HCT116 (cell line): ENCODE data around the gene VDAC2. TPM values are rescaled to one million over a fixed set of nuclear protein-coding genes. Genes with fewer than 3 reads are reported as not detected.
"Not testable (repeated sequence)": the region's sequence is repeated elsewhere in the genome, so short reads cannot be mapped to it uniquely, and the experiment has no call there.

Source experiments
- ATAC-seq: fragments of 200-7000 bp; cut with Tn5 transposase; 2 replicates; pipeline ENCODE4 v1.9.1; 2020; ENCODE audit warnings: mild to moderate bottlenecking, moderate library complexity
- BruUV-seq: library from RNA; stranded (reverse); fragments of 400-500 nt; replicated peaks from 2 replicates; lab custom pipeline; 2021; lab: Mats Ljungman, UMichigan
- CTCF ChIA-PET: fragments of 300-600 bp; sonication (Branson Sonifier 250); formaldehyde crosslinking; loops from one replicate; lab custom pipeline; 2021; ENCODE audit warnings: antibody characterized with exemption; lab: Charles Lee
- POLR2A ChIA-PET: fragments of 300-600, 350-600 bp; sonication (Branson Sonifier 250); formaldehyde crosslinking; loops from one replicate; lab custom pipeline; 2021; ENCODE audit warnings: antibody characterized with exemption; lab: Charles Lee
- RAD21 ChIA-PET, 2 experiments: fragments of 300-600 bp; sonication (Branson Sonifier 250); formaldehyde crosslinking; loops; one replicate each; lab custom pipeline; 2023; ENCODE audit warnings: low total read pairs in 2 of 2; ENCODE audit not compliant: uncharacterized antibody in 2 of 2, unreplicated experiment in 2 of 2, low non-redundant PET in 1 of 2; lab: Charles Lee
- DNase-seq: peaks from one replicate; pipeline ENCODE4 v3.0.0-alpha.2; 2010; ENCODE audit warnings: low read depth, low spot score
- H2AFZ ChIP-seq: fragments of 200-600 bp; shearing (Covaris generic), sonication (generic); 2 replicates; pipeline ENCODE4 v1.6.1; 2017; ENCODE audit warnings: low read depth, mixed run types, mixed read lengths, antibody characterized with exemption, low read length; ENCODE audit not compliant: poor library complexity, severe bottlenecking
- H3K27ac ChIP-seq: 2 replicates; pipeline ENCODE4 v1.5.1; 2012; ENCODE audit warnings: low read depth, low read length
- H3K27me3 ChIP-seq: fragments of 200-600 bp; sonication (generic); 2 replicates; pipeline ENCODE4 v1.6.1; 2016; ENCODE audit warnings: mixed run types, low read length, mixed read lengths; ENCODE audit not compliant: insufficient read depth
- H3K36me3 ChIP-seq, 2 experiments: fragments of 200-500 bp in 1 of 2; fragments of 200-600 bp in 1 of 2; sonication (Bioruptor generic) in 1 of 2; sonication (generic) in 1 of 2; 2 replicates each; pipeline versions ENCODE4 v1.5.1 to v1.6.1; 2014 to 2016; ENCODE audit warnings: low read length in 2 of 2, inconsistent platforms in 1 of 2, mixed read lengths in 1 of 2, mixed run types in 1 of 2; ENCODE audit not compliant: insufficient read depth in 2 of 2, control insufficient read depth in 1 of 2
- H3K4me1 ChIP-seq, 2 experiments: fragments of 200-600 bp in 1 of 2; sonication (generic) in 1 of 2; 2 replicates each; pipeline versions ENCODE4 v1.5.1 to v1.6.1; 2012 to 2017; ENCODE audit warnings: low read length in 2 of 2, inconsistent platforms in 1 of 2, mild to moderate bottlenecking in 1 of 2, mixed read lengths in 1 of 2, mixed run types in 1 of 2, moderate library complexity in 1 of 2; ENCODE audit not compliant: insufficient read depth in 2 of 2, control insufficient read depth in 1 of 2
- H3K4me2 ChIP-seq: fragments of 200-600 bp; sonication (generic); 2 replicates; pipeline ENCODE4 v1.6.1; 2017; ENCODE audit warnings: mixed run types, low read length, mixed read lengths
- H3K4me3 ChIP-seq, 2 experiments: fragments of 200-600 bp in 1 of 2; sonication (generic) in 1 of 2; replicated peaks in 1 of 2; 2 replicates each; pipeline ENCODE4 v1.5.1; 2011 to 2016; ENCODE audit warnings: low read length in 2 of 2, control low read depth in 1 of 2, low read depth in 1 of 2, mild to moderate bottlenecking in 1 of 2, mixed read lengths in 1 of 2, mixed run types in 1 of 2
- H3K79me2 ChIP-seq: fragments of 200-600 bp; sonication (generic); 2 replicates; pipeline ENCODE4 v1.6.1; 2017; ENCODE audit warnings: mild to moderate bottlenecking, mixed run types, low read length, moderate library complexity, mixed read lengths; ENCODE audit not compliant: insufficient read depth
- H3K9ac ChIP-seq: fragments of 200-600 bp; sonication (generic); 2 replicates; pipeline ENCODE4 v1.6.1; 2016; ENCODE audit warnings: low read length, mixed read lengths
- H3K9me2 ChIP-seq: fragments of 200-600 bp; sonication (generic), shearing (Covaris generic); 2 replicates; pipeline ENCODE4 v1.6.1; 2017; ENCODE audit warnings: mixed run types, mild to moderate bottlenecking, moderate library complexity; ENCODE audit not compliant: insufficient read depth
- H3K9me3 ChIP-seq, 2 experiments: fragments of 200-500 bp in 1 of 2; fragments of 200-600 bp in 1 of 2; sonication (Bioruptor generic) in 1 of 2; sonication (generic) in 1 of 2; 2 replicates each; pipeline ENCODE4 v1.6.1; 2014 to 2017; ENCODE audit warnings: low read length in 2 of 2, mixed read lengths in 2 of 2, inconsistent platforms in 1 of 2, low read depth in 1 of 2, mild to moderate bottlenecking in 1 of 2, mixed run types in 1 of 2, moderate library complexity in 1 of 2; ENCODE audit not compliant: control insufficient read depth in 1 of 2, insufficient read depth in 1 of 2
- H4K20me1 ChIP-seq: fragments of 200-600 bp; sonication (generic), shearing (Covaris generic); 2 replicates; pipeline ENCODE4 v1.6.1; 2017; ENCODE audit warnings: mixed run types, mild to moderate bottlenecking, moderate library complexity; ENCODE audit not compliant: insufficient read depth
- CBX3 ChIP-seq: IDR thresholded peaks from 2 replicates; pipeline ENCODE4 v1.6.1; 2012; ENCODE audit warnings: low read depth
- CEBPB ChIP-seq: IDR thresholded peaks from 2 replicates; pipeline ENCODE4 v1.6.1; 2012; ENCODE audit warnings: low read depth
- EGR1 ChIP-seq: IDR thresholded peaks from 2 replicates; pipeline ENCODE4 v1.6.1; 2012; ENCODE audit warnings: low read depth
- ELF1 ChIP-seq: IDR thresholded peaks from 2 replicates; pipeline ENCODE4 v1.6.1; 2012; ENCODE audit warnings: low read depth, borderline replicate concordance
- EZH2 ChIP-seq: fragments of 200-600 bp; sonication (generic); IDR thresholded peaks from 2 replicates; pipeline ENCODE4 v1.6.1; 2017; ENCODE audit warnings: antibody characterized with exemption, mixed run types
- EZH2phosphoT487 ChIP-seq: fragments of 200-600 bp; IDR thresholded peaks from 2 replicates; pipeline ENCODE4 v1.6.1; 2018; ENCODE audit warnings: antibody characterized with exemption, borderline replicate concordance
- FOSL1 ChIP-seq: IDR thresholded peaks from 2 replicates; pipeline ENCODE4 v1.6.1; 2012; ENCODE audit warnings: low read depth
- JUND ChIP-seq: IDR thresholded peaks from 2 replicates; pipeline ENCODE4 v1.6.1; 2012
- POLR2A ChIP-seq: IDR thresholded peaks from 2 replicates; pipeline ENCODE4 v1.7.0; 2011; ENCODE audit warnings: borderline replicate concordance; ENCODE audit not compliant: insufficient read depth, insufficient read length; ENCODE audit errors: extremely low read depth
- RAD21 ChIP-seq: IDR thresholded peaks from 2 replicates; pipeline ENCODE4 v1.6.1; 2012; ENCODE audit warnings: low read depth, mild to moderate bottlenecking
- SIN3A ChIP-seq: IDR thresholded peaks from 2 replicates; pipeline ENCODE4 v1.6.1; 2012; ENCODE audit warnings: low read depth
- SP1 ChIP-seq: IDR thresholded peaks from 2 replicates; pipeline ENCODE4 v1.6.1; 2012; ENCODE audit warnings: low read depth
- TCF7L2 ChIP-seq: IDR thresholded peaks from 2 replicates; pipeline ENCODE4 v1.7.0; 2011; ENCODE audit warnings: borderline replicate concordance, inconsistent platforms; ENCODE audit not compliant: insufficient read depth, insufficient read length; ENCODE audit errors: extremely low read depth
- ZFX ChIP-seq: fragments of 450-650 bp; IDR thresholded peaks from 2 replicates; pipeline ENCODE4 v1.6.1; 2017
- ZNF274 ChIP-seq: fragments of 200-500 bp; sonication (Bioruptor generic); IDR thresholded peaks from 2 replicates; pipeline ENCODE4 v1.6.1; 2014; ENCODE audit warnings: mild to moderate bottlenecking, low read depth, low read length, inconsistent platforms
- intact Hi-C: fragments of 100-400 bp; cut with micrococcal nuclease; formaldehyde crosslinking; loops from 2 replicates; pipeline ENCODE4 v1.10.0; 2022
- total RNA-seq: library from RNA; stranded (reverse); gene quantifications from one replicate; pipeline ENCODE4 v1.2.1, GENCODE V29; 2021; ENCODE audit not compliant: unreplicated experiment
- TF ChIP-seq, protein P1 (sequence below): IDR thresholded peaks from 2 replicates; pipeline ENCODE4 v1.6.1; 2012
- TF ChIP-seq, protein P2 (sequence below): IDR thresholded peaks from 2 replicates; pipeline ENCODE4 v1.6.1; 2012

VDAC2 gene
- total RNA-seq, 1 experiment from 2014 or later: 289 TPM

DNA sequence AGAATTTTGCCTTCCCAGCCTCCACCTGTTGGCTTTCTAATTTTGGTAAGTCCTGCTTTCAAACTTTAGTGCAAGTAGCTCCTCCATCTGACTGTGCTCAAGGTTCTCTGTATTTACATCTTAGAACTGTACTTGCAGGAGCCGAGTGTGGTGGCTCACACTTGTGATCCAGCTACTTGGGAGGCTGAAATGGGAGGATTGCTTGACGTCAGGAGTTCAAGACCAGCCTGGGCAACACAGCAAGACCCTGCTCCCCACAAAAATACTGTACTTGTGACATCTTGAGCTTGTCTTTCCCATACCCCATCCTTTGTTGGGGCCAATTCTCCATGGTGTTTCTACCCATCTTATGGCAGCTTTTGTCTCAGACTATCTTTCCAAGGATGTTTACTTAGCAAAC lies 4.7 kb upstream of the VDAC2 start:
- Histone ChIP-seq H3K4me2 (no peak overlapping the region), H3K4me1 (peaks cover 15 to 65% of the 10 kb centered on the region in 2 experiments), H4K20me1 (no peaks in the 10 kb centered on the region), H2AFZ (no peak overlapping the region), H3K27ac (no peak overlapping the region), H3K79me2 (peaks cover 3% of the 10 kb centered on the region), H3K27me3 (no peaks in the 10 kb centered on the region), H3K9ac (no peak overlapping the region), H3K9me3 (no peaks in the 10 kb centered on the region), H3K36me3 (no peaks in the 10 kb centered on the region)
- BruUV-seq: no TSS peak
- ATAC-seq (no peak), DNase-seq (no peak)
- ChIA-PET POLR2A (interaction anchor here (0.6 kb wide), 1 partner anchor 456 kb away, joined by 3 read pairs; no protein-coding TSS in a partner anchor), RAD21 (interaction anchor here in 1 of 2 experiments (0.5 kb wide), 1 partner anchor 1107 kb away, joined by 3 read pairs; no protein-coding TSS in a partner anchor), CTCF (interaction anchor here (1.2 to 1.7 kb wide), 2 partner anchors 25 to 28 kb away, joined by 4 read pairs; no protein-coding TSS in a partner anchor)
- intact Hi-C loops: no loop called here
- TF ChIP-seq SP1 (no peak), RAD21 (no peak), ELF1 (no peak), FOSL1 (no peak), EZH2phosphoT487 (no peak), CEBPB (no peak), EGR1 (no peak), EZH2 (no peak), ZNF274 (no peak), SIN3A (no peak), ZFX (no peak), POLR2A (no peak), CBX3 (no peak), JUND (no peak), TCF7L2 (no peak)
- TF ChIP-seq, protein P1, sequence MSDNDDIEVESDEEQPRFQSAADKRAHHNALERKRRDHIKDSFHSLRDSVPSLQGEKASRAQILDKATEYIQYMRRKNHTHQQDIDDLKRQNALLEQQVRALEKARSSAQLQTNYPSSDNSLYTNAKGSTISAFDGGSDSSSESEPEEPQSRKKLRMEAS: no peak
- TF ChIP-seq, protein P2, sequence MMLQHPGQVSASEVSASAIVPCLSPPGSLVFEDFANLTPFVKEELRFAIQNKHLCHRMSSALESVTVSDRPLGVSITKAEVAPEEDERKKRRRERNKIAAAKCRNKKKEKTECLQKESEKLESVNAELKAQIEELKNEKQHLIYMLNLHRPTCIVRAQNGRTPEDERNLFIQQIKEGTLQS: no peak
- TF ChIP-seq, all 23 proteins: peak for 0
- no peak overlapping the region for H3K4me3 ChIP-seq
- no peaks in the 10 kb centered on the region for H3K9me2 ChIP-seq

DNA sequence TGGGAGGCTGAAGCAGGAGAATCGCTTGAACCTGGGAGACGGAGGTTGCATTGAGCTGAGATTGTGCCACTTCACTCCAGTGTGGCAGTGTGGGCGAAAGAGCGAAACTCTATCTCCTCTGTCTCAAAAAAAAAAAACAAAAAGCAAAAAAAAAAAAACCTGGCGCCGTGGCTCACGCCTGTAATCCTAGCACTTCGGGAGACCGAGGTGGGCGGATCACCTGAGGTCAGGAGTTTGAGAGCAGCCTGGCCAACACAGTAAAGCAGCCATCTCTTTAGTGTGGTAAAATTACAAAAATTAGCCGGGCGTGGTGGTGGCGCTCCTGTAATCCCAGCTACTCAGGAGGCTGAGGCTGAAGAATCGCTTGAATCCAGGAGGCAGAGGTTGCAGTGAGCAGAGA lies 4.0 kb upstream of the VDAC2 start:
- peaks cover 15 to 60% of the 10 kb centered on the region in 2 experiments for H3K4me1 ChIP-seq
- H3K4me3 ChIP-seq, POLR2A ChIA-PET, H3K9me2 ChIP-seq, H3K4me2 ChIP-seq, BruUV-seq, H2AFZ ChIP-seq, H3K27ac ChIP-seq, DNase-seq, intact Hi-C loops, H4K20me1 ChIP-seq, H3K9ac ChIP-seq, H3K27me3 ChIP-seq, H3K9me3 ChIP-seq, H3K36me3 ChIP-seq, ATAC-seq: not testable (repeated sequence)
- CTCF ChIA-PET: interaction anchor here (1.2 to 1.7 kb wide), 2 partner anchors 24 to 27 kb away, joined by 4 read pairs; no protein-coding TSS in a partner anchor
- RAD21 ChIA-PET: interaction anchor here in 1 of 2 experiments (0.5 kb wide), 1 partner anchor 1106 kb away, joined by 3 read pairs; no protein-coding TSS in a partner anchor
- peaks cover 10% of the 10 kb centered on the region for H3K79me2 ChIP-seq
